GM12878 (cell line): ENCODE data around the gene AKT3. TPM values are rescaled to one million over a fixed set of nuclear protein-coding genes. Genes with fewer than 3 reads are reported as not detected.

ENCODE experiments used
- ATAC-seq: fragments of 200-7000 bp; cut with Tn5 transposase; 3 replicates; pipeline ENCODE4 v1.9.1; 2020; ENCODE audit warnings: mild to moderate bottlenecking, moderate library complexity
- BruUV-seq: library from RNA; stranded (reverse); fragments of 400-500 nt; replicated peaks from 2 replicates; lab custom pipeline; 2021; lab: Mats Ljungman, UMichigan
- CTCF ChIA-PET: fragments of 300-600 bp; sonication (Branson Sonifier 250); formaldehyde crosslinking; extraction: SDS; loops from one replicate; lab custom pipeline; 2021; ENCODE audit warnings: inconsistent platforms; lab: Yijun Ruan, JAX
- POLR2A ChIA-PET: fragments of 350-600 bp; formaldehyde crosslinking; extraction: SDS; loops from one replicate; lab custom pipeline; 2021; ENCODE audit warnings: inconsistent platforms; lab: Charles Lee
- RAD21 ChIA-PET: fragments of 300-600 bp; sonication (Branson Sonifier 250); formaldehyde crosslinking; loops from one replicate; lab custom pipeline; 2023; ENCODE audit warnings: antibody characterized with exemption; ENCODE audit not compliant: unreplicated experiment; lab: Charles Lee
- SMC1A ChIA-PET: fragments of 300-600 bp; sonication (Branson Sonifier 250); formaldehyde crosslinking; loops from one replicate; lab custom pipeline; 2023; ENCODE audit not compliant: unreplicated experiment, uncharacterized antibody; lab: Charles Lee
- DNase-seq: peaks from one replicate; pipeline ENCODE4 v3.0.0-alpha.2; 2011; ENCODE audit warnings: low read depth, low spot score
- FAIRE-seq: peaks from 3 replicates; lab custom pipeline; 2011; peaks lifted over from hg19 to GRCh38; lab: Jason Lieb, UNC
- H2AFZ ChIP-seq: 2 replicates; pipeline ENCODE4 v1.6.0; 2011; ENCODE audit warnings: low read depth, low read length, control low read depth; ENCODE audit not compliant: control insufficient read depth
- H3K27ac ChIP-seq: 2 replicates; pipeline ENCODE4 v1.5.1; 2011; ENCODE audit warnings: control low read depth; ENCODE audit not compliant: control insufficient read depth, insufficient read depth
- H3K27me3 ChIP-seq, 2 experiments: replicated peaks in 1 of 2; 2 replicates each; pipeline versions ENCODE4 v1.6.0 to v1.6.1; 2011; ENCODE audit warnings: low read length in 1 of 2; ENCODE audit not compliant: control insufficient read depth in 2 of 2, insufficient read depth in 2 of 2
- H3K36me3 ChIP-seq, 2 experiments: 2 replicates each; pipeline ENCODE4 v1.5.1; 2011; ENCODE audit warnings: low read length in 1 of 2; ENCODE audit not compliant: control insufficient read depth in 2 of 2, insufficient read depth in 2 of 2
- H3K4me1 ChIP-seq: 2 replicates; pipeline ENCODE4 v1.6.1; 2011; ENCODE audit warnings: mild to moderate bottlenecking, low read length, moderate library complexity, mixed read lengths; ENCODE audit not compliant: control insufficient read depth, insufficient read depth
- H3K4me2 ChIP-seq: 2 replicates; pipeline ENCODE4 v1.6.0; 2011; ENCODE audit warnings: control low read depth; ENCODE audit not compliant: control insufficient read depth, insufficient read depth
- H3K4me3 ChIP-seq: fragments of 200-600 bp; sonication (generic); 2 replicates; pipeline ENCODE4 v1.5.1; 2016
- H3K79me2 ChIP-seq: 2 replicates; pipeline ENCODE4 v1.6.0; 2011; ENCODE audit warnings: low read length; ENCODE audit not compliant: control insufficient read depth, insufficient read depth
- H3K9ac ChIP-seq: 2 replicates; pipeline ENCODE4 v1.8.0; 2011; ENCODE audit warnings: low read length, control low read depth, mixed read lengths; ENCODE audit not compliant: control insufficient read depth, insufficient read depth
- H3K9me3 ChIP-seq: replicated peaks from 3 replicates; pipeline ENCODE4 v1.5.1; 2011; ENCODE audit warnings: mild to moderate bottlenecking, low read length; ENCODE audit not compliant: control insufficient read depth, insufficient read depth
- H4K20me1 ChIP-seq: 2 replicates; pipeline ENCODE4 v1.6.0; 2011; ENCODE audit not compliant: control insufficient read depth, insufficient read depth
- ATF7 ChIP-seq: fragments of 450-650 bp; IDR thresholded peaks from 2 replicates; pipeline ENCODE4 v1.6.1; 2016; ENCODE audit warnings: low read depth, mild to moderate bottlenecking
- CTCF ChIP-seq, 3 experiments: IDR thresholded peaks in 2 of 3; conservative IDR thresholded peaks in 1 of 3; 2 replicates each; pipeline ENCODE4 v1.5.1; 2011; ENCODE audit warnings: low read depth in 3 of 3, low read length in 3 of 3, mild to moderate bottlenecking in 3 of 3, control low read depth in 2 of 3, moderate library complexity in 2 of 3, inconsistent platforms in 1 of 3, mixed read lengths in 1 of 3; ENCODE audit not compliant: control insufficient read depth in 2 of 3, insufficient read depth in 1 of 3; ENCODE audit errors: extremely low read depth in 1 of 3
- FOS ChIP-seq: IDR thresholded peaks from 3 replicates; pipeline ENCODE4 v1.6.1; 2011; ENCODE audit warnings: borderline replicate concordance; ENCODE audit not compliant: insufficient read length; ENCODE audit errors: extremely low read depth
- GABPA ChIP-seq: IDR thresholded peaks from 2 replicates; pipeline ENCODE4 v1.6.1; 2014; ENCODE audit warnings: antibody characterized with exemption, low read depth, mild to moderate bottlenecking, inconsistent platforms
- HDAC6 ChIP-seq: fragments of 200-600 bp; sonication (generic); IDR thresholded peaks from one replicate; pipeline ENCODE4 v1.8.0; 2017; ENCODE audit warnings: antibody characterized with exemption; ENCODE audit not compliant: unreplicated experiment
- MEF2B ChIP-seq: fragments of 450-650 bp; IDR thresholded peaks from 2 replicates; pipeline ENCODE4 v1.6.1; 2018; ENCODE audit warnings: mild to moderate bottlenecking, moderate library complexity; ENCODE audit not compliant: partially characterized antibody, poor library complexity, severe bottlenecking
- MLLT1 ChIP-seq: fragments of 450-650 bp; IDR thresholded peaks from 2 replicates; pipeline ENCODE4 v1.6.1; 2016; ENCODE audit warnings: mild to moderate bottlenecking
- MTA3 ChIP-seq: IDR thresholded peaks from 2 replicates; pipeline ENCODE4 v1.6.1; 2012; ENCODE audit warnings: low read length, inconsistent platforms, borderline replicate concordance
- PAX5 ChIP-seq: IDR thresholded peaks from 2 replicates; pipeline ENCODE4 v1.6.1; 2011; ENCODE audit warnings: low read depth, low read length, borderline replicate concordance
- PAX8 ChIP-seq: fragments of 450-650 bp; IDR thresholded peaks from 2 replicates; pipeline ENCODE4 v1.6.1; 2017; ENCODE audit warnings: mild to moderate bottlenecking, moderate library complexity
- SREBF2 ChIP-seq: IDR thresholded peaks from 2 replicates; pipeline ENCODE4 v1.6.1; 2012; ENCODE audit warnings: mild to moderate bottlenecking, low read length
- TBL1XR1 ChIP-seq: IDR thresholded peaks from 2 replicates; pipeline ENCODE4 v1.6.1; 2012; ENCODE audit warnings: low read depth, low read length, improper control_type of control experiment
- TCF12 ChIP-seq: IDR thresholded peaks from 2 replicates; pipeline ENCODE4 v1.6.1; 2011; ENCODE audit warnings: low read depth, mild to moderate bottlenecking, low read length
- TCF3 ChIP-seq: IDR thresholded peaks from 2 replicates; pipeline ENCODE4 v1.6.1; 2012; ENCODE audit warnings: low read depth, mild to moderate bottlenecking, low read length, borderline replicate concordance; ENCODE audit not compliant: insufficient read depth
- WGBS: methylation state at CpG from one replicate; pipeline ENCODE4 v1.1.6; 2016; ENCODE audit warnings: low lambda C conversion rate; ENCODE audit not compliant: insufficient replicate concordance, insufficient coverage; ENCODE audit errors: missing lambda C conversion rate; 5-methylcytosine and 5-hydroxymethylcytosine counted together
- in situ Hi-C: fragments of 300-500 bp; cut with MboI; formaldehyde crosslinking; loops from 9 replicates; pipeline ENCODE4 v1.14.3; 2018; ENCODE audit warnings: mixed read lengths
- intact Hi-C: fragments of 100-400 bp; cut with micrococcal nuclease; formaldehyde crosslinking; loops from one replicate; pipeline ENCODE4 v1.14.2; 2022; ENCODE audit not compliant: unreplicated experiment
- polyA plus RNA-seq, 11 experiments: library from polyadenylated mRNA; depleted of rRNA in 4 of 11; unstranded in 6 of 11; stranded (reverse) in 5 of 11; fragments of >200 nt; fragmentation: Nextera tagmentation in 4 of 11; fragmentation: Illumina TruSeq in 1 of 11; extraction: Ambion mirVana in 4 of 11; extraction: Trizol in 1 of 11; gene quantifications; 1 replicate in 1 of 11; 2 replicates in 10 of 11; pipeline versions ENCODE4 v1.2.1 to v1.2.3, GENCODE V29; 2011 to 2016; ENCODE audit warnings: inconsistent platforms in 2 of 11, missing spikeins in 2 of 11, low read depth in 1 of 11
- total RNA-seq, 4 experiments: library from RNA; depleted of rRNA in 3 of 4; stranded (reverse); fragments of >200 nt in 3 of 4; fragmentation: Illumina TruSeq in 1 of 4; extraction: Trizol in 1 of 4; gene quantifications; 2 replicates each; pipeline versions ENCODE4 v1.2.1 to v1.2.3, GENCODE V29; 2013 to 2021
- TF ChIP-seq, protein P1 (sequence below): fragments of 450-650 bp; formaldehyde crosslinking; IDR thresholded peaks from 2 replicates; pipeline ENCODE4 v1.4.0; 2022; ENCODE audit warnings: mild to moderate bottlenecking, moderate library complexity

The AKT3 gene
- total and polyA plus RNA-seq, 10 of the 15 experiments (the other 5 are each of a cell fraction or from before 2014, with no cell fraction given), result 0.03 to 0.56 (median 0.19) TPM

DNA sequence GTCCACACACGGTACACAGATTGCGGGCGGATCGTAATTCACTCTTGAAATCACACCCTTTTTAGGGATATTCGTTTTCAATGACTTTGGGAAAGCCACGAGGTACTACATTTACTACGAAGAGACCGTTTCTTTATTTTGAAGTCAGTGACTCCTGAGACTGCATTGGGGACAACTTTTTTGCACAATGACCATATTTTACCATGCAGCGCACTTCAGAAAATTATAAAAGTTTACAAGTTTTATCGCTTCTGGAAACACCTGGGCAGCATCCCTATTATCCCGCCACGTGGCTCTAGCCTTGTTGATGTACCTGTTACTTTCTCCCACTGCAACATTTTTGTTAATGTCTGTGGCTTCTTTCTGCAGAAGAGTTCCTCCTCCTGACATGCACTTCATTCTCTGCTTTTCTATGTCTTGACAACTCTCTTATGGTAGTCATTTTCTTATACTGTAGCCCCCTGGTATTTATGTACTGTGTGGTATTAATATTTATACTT lies 1.3 kb upstream of the AKT3 start:
- BruUV-seq, result no TSS peak
- DNase-seq, result no peak
- H3K36me3 ChIP-seq, result no peaks in the 10 kb centered on the region
- ATAC-seq, result no peak
- 0 out of 2 replicates have a peak, but pooled peaks cover 7% of the 10 kb centered on the region for H3K4me1 ChIP-seq
- no peak for FAIRE-seq
- TF ChIP-seq GABPA, result no peak
- no peak for TF ChIP-seq TBL1XR1
- TF ChIP-seq, protein P1, sequence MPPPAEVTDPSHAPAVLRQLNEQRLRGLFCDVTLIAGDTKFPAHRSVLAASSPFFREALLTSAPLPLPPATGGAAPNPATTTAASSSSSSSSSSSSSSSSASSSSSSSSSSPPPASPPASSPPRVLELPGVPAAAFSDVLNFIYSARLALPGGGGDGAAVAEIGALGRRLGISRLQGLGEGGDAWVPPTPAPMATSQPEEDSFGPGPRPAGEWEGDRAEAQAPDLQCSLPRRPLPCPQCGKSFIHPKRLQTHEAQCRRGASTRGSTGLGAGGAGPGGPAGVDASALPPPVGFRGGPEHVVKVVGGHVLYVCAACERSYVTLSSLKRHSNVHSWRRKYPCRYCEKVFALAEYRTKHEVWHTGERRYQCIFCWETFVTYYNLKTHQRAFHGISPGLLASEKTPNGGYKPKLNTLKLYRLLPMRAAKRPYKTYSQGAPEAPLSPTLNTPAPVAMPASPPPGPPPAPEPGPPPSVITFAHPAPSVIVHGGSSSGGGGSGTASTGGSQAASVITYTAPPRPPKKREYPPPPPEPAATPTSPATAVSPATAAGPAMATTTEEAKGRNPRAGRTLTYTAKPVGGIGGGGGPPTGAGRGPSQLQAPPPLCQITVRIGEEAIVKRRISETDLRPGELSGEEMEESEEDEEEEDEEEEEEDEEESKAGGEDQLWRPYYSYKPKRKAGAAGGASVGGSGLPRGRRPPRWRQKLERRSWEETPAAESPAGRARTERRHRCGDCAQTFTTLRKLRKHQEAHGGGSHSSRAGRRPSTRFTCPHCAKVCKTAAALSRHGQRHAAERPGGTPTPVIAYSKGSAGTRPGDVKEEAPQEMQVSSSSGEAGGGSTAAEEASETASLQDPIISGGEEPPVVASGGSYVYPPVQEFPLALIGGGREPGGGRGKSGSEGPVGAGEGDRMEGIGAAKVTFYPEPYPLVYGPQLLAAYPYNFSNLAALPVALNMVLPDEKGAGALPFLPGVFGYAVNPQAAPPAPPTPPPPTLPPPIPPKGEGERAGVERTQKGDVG (CRISPR knock-in tag), result no peak
- TF ChIP-seq FOS, result no peak
- no peak for TF ChIP-seq CTCF (IDR thresholded peaks at IDR 0.05 in 2 of 3, conservative IDR thresholded peaks at IDR 0.05 in 1 of 3; ENCODE audit: control insufficient read depth in 2 of 3, extremely low read depth in 1 of 3, insufficient read depth in 1 of 3, low read depth in 3 of 3, low read length in 3 of 3)
- TF ChIP-seq MEF2B, result no peak
- TF ChIP-seq PAX5, result no peak
- TF ChIP-seq TCF12, result no peak
- TF ChIP-seq MTA3, result no peak
- TF ChIP-seq SREBF2, result no peak
- TF ChIP-seq MLLT1, result no peak
- TF ChIP-seq TCF3, result no peak
- no peak for TF ChIP-seq PAX8
- TF ChIP-seq HDAC6, result no peak
- no peak for TF ChIP-seq ATF7
- WGBS, result 2% methylated on average over 12 of the region's 12 CpGs
- SMC1A ChIA-PET, result no interaction called here
- RAD21 ChIA-PET, result no interaction called here
- H3K79me2 ChIP-seq, result no peaks in the 10 kb centered on the region
- peak overlapping the region; percentile 70 for H2AFZ ChIP-seq
- in situ Hi-C loops, result no loop called here
- CTCF ChIA-PET, result no interaction called here
- no peaks in the 10 kb centered on the region for H3K9me3 ChIP-seq
- peak overlapping the region; percentile 54; the same call in 1 of the 2 replicates for H3K27ac ChIP-seq
- peak overlapping the region; percentile 81 for H3K4me2 ChIP-seq
- intact Hi-C loops, result no loop called here
- H3K4me3 ChIP-seq, result peak overlapping the region; percentile 75
- H4K20me1 ChIP-seq, result no peaks in the 10 kb centered on the region
- H3K27me3 ChIP-seq, result no peaks in the 10 kb centered on the region; a peak in 1 of 4 replicates
- POLR2A ChIA-PET, result no interaction called here
- peak overlapping the region; percentile 53 for H3K9ac ChIP-seq
